NCI-H82 (cell line): ENCODE results near the gene CRACR2B.

Source experiments
- DNase-seq: peaks from one replicate; lab custom pipeline; 2025; lab: John Stamatoyannopoulos, UW

The CRACR2B gene

DNA sequence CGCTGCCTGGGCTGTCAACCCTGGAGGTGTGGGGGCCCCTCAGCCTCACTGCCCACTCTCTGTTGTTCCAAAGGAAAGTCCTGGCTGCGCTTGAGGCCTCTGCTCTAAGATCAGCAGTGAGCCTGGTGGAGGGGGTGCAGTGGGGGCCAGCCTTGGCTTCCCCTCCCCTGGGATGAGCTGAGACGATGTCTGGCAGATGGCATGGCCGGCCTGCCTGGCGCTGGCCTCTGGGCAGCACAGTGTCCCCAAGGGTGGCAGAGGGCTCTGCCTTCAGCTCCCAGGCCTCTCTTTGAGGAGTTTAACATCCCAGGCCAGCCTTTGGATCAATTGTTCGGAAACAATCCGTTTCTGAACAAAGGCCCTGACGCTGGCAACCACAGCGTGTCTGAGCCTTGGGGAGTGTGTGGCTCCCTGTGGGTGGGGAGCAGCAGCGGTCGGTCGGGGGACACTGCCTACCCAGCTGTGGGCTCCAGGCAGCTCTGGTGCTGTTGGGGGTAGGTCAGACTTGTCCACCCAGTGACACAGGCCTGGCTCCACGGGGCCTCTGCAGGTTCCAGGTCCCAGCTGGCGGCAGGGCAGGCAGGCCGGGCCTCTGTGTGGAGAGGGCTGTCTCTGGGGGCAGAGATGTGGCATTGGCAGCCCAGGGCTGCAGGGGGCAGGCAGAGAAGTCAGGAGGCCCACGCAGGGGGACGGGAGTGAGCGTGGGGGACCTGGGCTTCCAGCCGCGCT, 27.0 kb downstream of the CRACR2B start:
- DNase-seq: no peak

DNA sequence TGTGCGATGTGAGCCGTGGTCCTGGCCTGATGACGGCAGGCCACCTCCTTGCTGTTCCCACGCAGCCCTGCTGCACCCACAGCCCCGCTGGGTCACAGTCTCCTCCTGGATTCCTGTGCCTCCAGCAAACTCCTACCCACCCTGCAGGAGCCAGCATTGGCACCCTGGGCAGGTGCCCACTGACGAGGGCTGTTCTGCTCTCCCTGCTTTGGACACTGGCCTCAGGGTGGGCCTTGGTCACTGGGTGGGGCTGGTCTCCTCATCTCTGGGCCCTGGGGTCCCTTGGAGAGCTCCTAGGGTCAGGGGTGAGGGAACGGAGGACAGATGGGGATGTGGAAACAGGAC, 27.6 kb downstream of the CRACR2B start:
- DNase-seq: no peak

DNA sequence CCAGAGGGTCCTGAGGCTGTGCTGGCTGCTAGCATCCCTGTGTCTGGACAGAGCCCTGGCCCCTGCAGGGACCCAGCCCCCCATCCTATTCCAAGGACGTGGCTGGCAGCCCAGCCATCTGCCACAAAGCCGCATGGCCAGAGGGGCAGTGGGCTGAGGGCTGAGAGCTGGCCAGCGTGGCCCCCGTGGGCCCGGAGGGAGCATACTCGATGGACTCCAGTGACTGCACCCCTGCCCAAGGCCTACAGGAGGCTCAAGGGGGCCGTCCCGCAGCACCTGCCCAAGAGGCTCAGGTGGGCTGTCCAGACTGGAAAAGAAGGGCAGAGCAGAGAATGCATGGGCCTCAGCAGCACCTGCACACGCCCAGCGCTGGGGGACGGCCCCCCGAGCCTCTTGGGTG, 28.1 kb downstream of the CRACR2B start:
- DNase-seq: no peak

DNA sequence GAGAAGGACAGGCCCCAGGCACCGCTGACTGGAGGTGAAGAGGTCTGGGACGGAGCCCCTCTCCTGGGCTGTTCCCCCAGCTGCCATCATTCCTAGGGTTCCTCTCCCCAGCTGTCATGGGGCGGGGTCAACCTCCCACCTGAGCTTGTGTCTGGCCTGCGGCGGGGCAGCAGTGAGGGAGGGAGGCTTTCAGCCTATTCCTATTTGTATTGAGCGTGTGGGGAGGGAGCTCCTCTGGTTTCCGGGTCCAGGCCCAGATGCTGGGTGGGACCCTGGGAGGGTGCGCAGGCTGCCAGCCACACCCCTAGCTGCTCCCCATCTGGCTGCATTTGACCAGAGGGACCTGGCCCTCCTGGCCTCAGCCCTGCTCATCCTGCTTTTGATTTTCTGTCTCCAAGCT, 28.7 kb downstream of the CRACR2B start:
- no peak for DNase-seq

DNA sequence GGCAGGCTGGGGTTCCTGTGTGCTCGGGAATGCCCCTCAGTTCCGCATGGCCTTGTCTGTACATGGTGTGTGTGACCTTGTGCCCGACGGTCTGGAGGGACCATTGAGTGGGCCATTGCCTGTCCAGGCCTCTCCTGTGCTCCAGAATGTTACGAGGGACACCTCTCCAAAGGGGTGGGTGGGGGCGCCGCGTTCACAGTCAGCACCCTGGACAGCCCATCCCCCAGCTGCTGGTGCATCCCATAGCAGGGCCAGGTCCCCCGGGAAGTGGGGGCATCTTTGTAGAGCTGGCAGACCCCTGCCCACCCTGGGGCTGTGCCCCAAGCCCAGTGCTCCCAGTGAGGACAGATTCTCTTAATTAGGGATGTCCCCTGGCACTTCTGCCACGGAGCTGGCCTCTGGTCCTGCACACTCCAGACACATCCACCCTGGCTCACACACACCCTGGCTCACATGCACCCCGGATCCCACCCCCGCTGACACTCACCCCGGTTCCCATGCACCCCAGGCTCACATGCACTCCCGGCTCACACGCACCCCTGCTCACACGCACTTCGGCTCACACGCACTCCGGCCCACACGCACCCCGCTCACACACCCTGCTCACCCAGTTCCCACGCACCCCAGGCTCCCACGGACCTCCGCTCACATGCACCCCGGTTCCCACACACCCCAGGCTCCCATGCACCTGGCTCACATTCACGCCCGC, 30.5 kb downstream of the CRACR2B start:
- DNase-seq: no peak

DNA sequence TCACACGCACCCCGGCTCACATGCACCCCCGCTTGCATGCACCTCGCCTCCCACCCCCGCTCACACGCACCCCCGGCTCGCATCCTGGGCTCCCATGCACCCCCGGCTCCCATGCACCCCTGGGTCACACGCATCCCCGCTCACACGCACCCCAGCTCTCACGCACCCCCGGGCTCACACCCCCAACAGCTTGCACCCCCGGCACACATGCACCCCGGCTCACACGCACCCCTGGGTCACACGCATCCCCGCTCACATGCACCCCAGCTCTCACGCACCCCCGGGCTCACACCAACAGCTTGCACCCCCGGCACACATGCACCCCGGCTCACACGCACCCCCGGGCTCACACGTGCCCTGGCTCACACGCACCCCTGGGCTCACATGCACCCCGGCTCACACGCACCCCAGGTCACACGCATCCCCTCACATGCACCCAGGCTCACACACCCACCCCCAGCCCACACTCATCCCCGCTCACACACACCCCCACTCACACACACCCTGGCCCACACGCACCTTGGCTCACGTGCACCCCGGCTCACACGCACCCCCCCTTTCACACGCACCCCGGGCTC, 31.1 kb downstream of the CRACR2B start:
- DNase-seq: no peak

DNA sequence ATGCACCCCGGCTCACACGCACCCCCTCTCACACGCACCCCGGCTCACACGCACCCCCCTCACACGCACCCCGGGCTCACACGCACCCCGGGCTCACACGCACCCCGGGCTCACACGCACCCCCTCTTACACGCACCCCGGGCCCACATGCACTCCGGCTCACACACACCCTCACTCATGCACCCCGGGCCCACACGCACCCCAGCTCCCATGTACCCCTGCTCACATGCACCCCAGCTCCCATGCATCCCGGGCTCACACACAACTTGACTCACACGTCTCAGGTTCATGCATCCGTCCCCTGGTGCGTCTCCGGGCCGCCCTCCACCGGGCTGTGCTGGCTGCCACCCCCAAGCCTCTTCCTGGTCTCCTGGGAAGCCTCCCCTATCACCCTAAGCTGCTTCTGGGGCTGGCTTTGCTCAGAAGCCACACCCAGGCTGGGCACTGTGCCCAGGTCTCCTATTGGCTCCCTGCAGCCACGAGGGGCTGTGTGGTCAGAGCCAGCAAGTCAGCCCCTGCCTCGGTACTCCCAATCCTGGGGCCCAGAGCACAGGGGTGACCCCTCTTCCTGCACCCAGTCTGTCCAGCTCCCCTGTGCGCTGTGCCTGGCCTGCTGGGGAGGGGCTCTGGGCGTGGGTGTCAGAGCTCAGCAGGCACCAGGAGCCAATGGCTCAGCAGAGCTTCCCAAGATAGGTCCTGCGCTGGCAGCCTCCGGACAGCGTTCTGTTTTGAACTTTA, 31.8 kb downstream of the CRACR2B start:
- DNase-seq: peak; percentile 92

DNA sequence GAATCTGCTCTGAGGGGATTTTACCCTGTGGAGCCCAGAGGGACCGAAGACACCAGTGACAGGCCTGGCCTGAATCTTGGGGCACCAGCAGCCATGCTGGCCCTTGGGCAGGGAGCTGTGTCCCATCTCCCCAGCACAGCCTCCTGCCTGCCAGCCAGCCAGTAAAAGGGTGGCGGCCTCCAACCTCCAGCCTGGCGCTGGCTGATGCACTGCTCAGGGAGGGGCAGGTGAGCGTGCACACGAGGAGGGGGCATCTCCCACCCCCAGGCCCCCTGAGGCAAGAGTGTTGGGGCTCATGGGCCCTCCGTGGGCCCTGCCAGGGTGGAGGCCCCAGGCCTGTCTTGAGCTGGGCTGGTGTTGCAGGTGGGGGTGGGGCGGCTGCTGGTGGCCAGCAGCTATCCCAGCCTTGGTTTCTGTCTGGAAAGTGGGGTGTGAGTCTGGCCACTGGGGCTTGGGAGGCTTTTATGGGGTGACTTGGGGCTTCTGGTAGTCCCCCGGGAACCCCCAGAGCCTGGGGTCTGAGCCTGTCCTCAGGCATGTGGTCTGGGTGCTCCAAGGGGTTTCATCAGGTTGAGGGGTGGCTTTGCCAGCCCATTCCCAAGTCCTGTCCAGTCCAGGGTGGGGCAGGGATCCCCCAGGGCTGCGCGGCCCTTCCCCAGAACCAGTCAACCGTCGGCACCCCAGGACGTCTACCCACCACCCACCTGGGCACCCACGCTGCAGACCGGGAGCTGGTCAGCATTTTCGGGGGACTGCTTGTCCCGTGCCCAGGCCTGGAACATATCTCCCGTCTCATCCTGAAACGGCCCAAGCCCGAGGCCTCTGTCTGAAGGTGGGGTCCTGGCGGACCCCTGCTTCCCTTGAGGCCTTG, 32.8 kb downstream of the CRACR2B start:
- no peak for DNase-seq

DNA sequence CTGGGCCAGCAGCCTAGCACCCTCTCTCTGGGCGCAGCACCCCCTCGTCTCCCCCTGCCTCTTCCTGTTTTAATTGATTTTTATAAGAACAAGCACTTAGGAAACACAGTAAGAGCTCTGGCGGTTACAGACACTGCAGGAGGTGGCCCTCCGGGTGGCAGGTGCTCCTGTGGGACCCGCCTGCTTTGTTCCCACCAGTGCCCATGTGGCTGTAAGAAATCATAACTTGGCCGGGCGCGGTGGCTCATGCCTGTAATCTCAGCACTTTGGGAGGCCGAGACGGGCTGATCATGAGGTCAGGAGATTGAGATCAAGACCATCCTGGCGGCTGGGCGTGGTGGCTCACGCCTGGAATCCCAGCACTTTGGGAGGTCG, 33.4 kb downstream of the CRACR2B start:
- no peak for DNase-seq

DNA sequence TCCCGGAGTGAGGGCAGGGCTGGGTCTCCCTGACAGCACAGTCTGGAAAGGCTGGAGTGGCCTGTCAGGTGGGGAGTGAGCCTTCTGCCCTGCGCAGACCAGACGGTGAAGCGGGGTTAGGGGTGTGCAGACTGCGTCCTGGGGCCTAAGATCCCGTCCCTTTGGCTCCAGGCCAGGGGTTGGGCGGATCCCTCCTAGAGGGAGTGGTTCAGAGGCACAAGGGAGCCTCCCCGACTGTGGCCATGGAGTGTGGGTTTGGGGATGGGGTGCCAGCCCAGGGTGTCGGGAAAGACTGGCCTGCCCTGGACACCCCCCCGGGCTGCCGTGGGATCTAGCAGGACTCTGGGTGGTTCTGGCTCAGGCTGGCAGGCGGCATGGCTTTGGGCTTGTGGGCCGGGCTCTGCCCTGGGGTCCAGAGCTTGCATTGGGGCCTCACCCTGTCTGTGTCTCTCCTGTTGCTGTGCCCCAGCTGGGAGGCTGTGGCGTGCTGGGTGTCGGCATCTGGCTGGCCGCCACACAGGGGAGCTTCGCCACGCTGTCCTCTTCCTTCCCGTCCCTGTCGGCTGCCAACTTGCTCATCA, 34.5 kb downstream of the CRACR2B start:
- DNase-seq: peak; percentile 86

DNA sequence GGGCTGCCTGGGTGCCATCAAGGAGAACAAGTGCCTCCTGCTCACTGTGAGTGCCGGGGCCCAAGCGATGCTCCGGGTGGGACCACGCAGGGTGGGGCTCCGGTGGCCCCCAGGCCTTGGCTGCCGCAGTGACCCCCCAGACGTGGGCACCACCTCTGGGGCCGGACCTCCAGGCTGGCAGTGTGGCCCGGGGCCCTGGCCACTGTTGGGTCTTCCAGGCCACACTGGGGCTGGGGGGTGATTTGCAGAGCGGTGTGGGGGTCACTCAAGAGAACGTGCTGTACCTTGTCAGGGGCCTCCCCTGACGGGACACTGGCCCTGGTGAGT, 34.9 kb downstream of the CRACR2B start:
- no peak for DNase-seq

DNA sequence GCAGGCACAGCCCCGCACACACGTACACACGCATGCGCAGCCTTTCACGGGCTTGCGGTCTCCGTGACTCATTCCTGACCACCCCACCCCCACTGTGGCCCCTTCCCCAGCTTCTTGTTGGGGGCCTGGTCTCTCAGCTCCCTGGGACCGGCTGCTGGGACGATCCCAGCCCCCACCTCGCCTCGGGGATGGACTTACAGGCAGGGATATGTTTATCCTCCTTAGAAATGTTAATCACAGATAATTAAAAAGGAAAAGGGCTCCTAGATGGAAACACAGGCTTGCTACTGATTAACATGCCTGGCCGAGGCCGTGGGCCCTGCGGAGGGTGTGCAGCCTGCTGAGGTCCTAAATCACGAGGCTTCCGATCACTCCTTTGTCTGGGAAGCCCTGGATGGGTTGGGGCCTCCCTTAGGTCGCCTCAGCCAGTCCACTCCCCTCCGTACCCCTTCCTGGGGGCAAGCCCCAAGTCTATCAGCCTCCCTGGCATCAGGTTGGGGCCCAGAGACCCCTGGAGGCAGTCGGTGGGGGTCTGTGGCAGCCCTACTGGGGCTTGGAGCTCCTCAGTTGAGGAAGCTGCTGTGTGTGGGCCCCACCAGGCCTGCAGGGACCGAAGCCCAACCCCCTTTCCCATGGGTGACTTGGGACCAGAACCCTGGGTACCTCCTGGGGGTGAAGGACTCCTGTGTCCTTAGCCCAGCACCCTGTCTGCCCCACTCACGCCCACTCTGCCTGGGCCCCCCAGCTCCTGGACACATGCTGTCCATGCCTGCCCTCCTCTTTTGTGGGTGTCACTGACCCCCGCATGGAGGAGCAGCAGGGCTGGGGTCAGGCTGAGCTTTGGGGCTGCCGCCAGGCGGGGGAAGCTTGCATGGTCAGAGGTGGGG, 35.5 kb downstream of the CRACR2B start:
- DNase-seq: peak; percentile 64

DNA sequence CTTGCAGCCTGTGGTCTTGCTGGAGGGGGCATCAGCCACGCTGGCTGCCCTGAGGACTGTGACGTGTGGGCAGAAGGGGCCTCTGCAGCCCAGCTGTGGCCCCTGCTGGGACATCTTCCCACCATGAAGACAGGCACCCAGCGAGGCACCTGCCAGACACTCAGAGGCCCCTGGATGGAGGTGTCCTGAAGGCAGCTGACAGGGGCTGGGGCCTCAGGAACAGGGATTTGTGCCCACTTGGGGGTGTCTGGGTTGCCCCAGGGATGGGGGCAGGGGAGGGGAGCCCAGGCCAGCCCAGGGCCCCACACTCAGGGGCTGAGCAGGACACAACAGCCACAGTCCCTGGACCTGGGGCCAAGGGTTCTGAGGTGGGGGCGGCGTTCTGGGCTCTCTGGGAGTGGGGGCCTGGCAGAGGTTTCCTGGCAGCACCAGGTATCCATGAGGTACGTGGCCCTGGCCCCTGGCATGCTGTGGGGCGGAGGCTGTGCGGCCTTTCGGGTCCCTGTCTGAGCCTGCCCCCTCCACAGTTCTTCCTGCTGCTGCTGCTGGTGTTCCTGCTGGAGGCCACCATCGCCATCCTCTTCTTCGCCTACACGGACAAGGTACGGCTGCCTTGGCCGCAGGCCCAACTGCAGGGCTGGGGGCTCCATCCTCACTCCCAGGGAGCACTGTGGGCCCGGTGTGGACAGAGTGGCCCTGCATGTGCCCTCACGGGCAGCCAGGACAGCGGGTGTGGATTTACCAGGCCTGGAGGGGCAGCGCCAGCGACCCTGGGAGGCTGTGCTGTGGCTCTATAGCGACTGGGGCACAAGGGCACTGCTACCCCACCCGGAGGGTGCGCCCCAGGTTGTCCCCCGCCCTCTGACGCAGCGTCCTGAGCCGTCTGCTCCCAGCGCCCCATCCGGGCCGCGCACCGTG, 36.5 kb downstream of the CRACR2B start:
- DNase-seq: no peak

DNA sequence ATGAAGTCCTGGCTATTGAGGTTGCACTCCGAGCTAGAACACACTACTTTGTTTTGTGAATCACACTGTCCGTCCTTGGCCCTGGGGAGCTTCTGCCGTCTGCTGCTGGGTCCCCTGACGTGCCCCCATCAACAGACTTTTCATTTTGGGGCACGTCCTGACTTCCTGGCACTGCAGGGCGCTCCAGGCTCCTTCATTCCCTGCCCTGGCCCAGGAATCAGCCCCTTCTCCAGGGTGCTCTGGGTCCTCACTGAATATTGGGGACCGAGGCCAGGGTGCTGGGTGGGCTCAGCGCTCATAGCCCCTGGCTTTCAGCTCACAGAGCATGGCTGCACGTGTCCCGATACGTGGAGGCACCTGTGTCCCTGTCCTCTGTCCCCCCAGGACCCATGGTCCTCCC, 37.2 kb downstream of the CRACR2B start:
- DNase-seq: no peak

DNA sequence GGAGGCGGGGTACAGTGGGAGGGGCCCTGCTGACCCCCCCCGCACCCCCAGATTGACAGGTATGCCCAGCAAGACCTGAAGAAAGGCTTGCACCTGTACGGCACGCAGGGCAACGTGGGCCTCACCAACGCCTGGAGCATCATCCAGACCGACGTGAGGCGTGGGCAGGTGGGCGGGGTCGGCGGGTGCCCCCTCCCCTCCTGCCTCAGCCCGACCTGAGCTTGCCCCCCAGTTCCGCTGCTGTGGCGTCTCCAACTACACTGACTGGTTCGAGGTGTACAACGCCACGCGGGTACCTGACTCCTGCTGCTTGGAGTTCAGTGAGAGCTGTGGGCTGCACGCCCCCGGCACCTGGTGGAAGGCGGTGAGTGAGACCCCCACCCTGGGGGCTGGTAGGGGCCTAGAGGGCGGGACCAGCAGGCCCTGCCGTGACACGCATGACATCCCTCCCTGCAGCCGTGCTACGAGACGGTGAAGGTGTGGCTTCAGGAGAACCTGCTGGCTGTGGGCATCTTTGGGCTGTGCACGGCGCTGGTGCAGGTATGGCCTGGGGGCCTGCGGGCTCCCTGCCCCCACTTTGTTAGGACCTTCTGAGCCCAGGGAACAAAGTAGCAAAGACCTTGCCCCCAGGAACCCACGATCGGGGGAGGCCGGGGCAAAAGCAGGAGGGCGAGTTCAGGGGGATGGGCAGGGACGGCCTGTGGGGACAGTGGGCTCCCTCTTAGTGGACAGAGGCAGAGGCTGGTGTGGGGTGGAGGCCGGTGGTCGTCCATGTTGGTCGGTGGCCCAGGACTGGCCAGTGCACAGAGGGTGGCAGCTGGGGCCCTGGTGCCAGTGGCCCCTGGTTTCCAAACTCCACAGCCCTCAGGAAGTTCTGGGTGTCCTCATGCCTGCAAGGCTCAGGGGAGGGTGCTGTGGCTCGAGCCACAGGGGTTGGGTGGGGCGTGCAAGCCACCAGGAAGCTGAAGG, 38.0 kb downstream of the CRACR2B start:
- DNase-seq: no peak

DNA sequence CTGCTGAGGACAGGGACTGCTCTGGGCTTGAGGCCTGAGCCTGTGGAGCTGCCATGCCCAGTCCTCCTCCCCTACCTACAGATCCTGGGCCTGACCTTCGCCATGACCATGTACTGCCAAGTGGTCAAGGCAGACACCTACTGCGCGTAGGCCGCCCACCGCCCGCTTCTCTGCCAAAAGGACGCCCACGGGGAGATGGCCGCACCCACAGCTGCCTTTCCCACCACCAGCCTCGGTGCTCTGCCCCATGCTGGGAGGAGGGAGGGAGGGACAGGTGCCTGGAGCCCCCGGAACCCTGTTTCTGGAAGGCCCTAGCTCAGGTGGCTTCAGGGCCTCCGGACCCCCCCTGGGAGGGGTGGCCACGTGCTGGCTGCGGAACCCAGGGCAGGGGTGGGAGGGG, 38.8 kb downstream of the CRACR2B start:
- no peak for DNase-seq

DNA sequence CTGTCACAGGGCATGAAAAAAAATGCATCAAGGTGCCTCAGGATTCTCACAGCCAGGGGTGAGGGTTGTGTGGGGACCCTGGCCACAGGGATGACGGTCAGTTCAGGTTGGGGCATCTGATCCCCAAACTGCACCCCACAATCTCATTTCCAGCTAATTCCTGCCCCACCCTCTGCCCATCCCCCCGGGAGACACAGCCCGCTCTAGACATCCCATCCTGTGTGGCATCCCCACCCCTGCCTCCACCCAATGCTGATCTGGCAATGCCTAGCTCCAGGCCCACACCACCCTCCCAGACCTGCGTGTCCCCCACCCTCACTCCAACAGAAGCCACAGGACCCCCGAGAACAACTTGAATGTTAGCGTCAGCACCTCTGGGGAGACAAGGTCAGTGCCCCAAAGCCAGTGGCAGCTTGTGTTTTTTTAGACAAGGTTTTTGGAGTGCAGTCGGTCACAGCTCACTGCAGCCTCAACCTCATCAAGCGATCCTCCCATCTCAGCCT, 40.2 kb downstream of the CRACR2B start:
- no peak for DNase-seq

DNA sequence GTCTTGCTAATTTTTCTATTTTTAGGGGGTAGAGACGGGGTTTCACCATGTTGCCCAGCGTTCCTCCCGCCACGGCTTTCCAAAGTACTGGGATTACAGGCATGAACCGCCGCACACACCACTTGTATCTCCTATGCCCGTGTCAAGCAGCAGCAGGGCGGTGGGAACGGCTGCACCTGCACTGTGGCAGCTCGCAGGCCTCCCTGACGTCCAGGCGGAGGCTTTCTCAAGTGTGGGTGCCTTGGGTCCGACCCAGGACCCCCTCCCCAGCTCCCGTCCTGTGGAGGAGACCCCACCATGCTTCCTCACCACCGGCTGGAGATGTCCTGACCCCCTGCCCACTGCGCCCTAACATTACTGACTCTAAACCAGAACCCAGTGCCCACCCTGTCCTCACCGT, 40.7 kb downstream of the CRACR2B start:
- no peak for DNase-seq
